HUES6 (cell line): ENCODE measurements around the gene ZNF683.
"Not testable (repeated sequence)": the region's sequence is repeated elsewhere in the genome, so short reads cannot be mapped to it uniquely, and the experiment has no call there.

Experiments used
- H3K27ac ChIP-seq: 2 replicates; pipeline ENCODE4 v1.7.0; 2013; ENCODE audit warnings: low read depth, mild to moderate bottlenecking, low read length, inconsistent platforms
- H3K27me3 ChIP-seq: 2 replicates; pipeline ENCODE4 v1.6.1; 2013; ENCODE audit warnings: low read length; ENCODE audit not compliant: control insufficient read depth, insufficient read depth
- H3K36me3 ChIP-seq: 2 replicates; pipeline ENCODE4 v1.6.1; 2013; ENCODE audit warnings: low read length; ENCODE audit not compliant: control insufficient read depth, insufficient read depth
- H3K4me1 ChIP-seq: 2 replicates; pipeline ENCODE4 v1.6.1; 2013; ENCODE audit warnings: low read length; ENCODE audit not compliant: control insufficient read depth, insufficient read depth
- H3K4me3 ChIP-seq: 2 replicates; pipeline ENCODE4 v1.5.1; 2013; ENCODE audit warnings: low read depth, low read length
- H3K9ac ChIP-seq: one replicate; pipeline ENCODE4 v1.6.1; 2013; ENCODE audit warnings: mild to moderate bottlenecking, low read length
- H3K9me3 ChIP-seq: 2 replicates; pipeline ENCODE4 v1.6.1; 2013; ENCODE audit warnings: low read depth, low read length; ENCODE audit not compliant: control insufficient read depth, insufficient read depth

The ZNF683 gene

GRCh38 chr1:26333312-26333711 is 39.2 kb downstream of the ZNF683 start:
- H3K27ac ChIP-seq, H3K9ac ChIP-seq, H3K4me3 ChIP-seq, H3K9me3 ChIP-seq: not testable (repeated sequence)
- H3K36me3 ChIP-seq = peaks cover 14% of the 10 kb centered on the region
- H3K27me3 ChIP-seq = peaks cover 11% of the 10 kb centered on the region; the same call in 1 of the 2 replicates
- peaks cover 27% of the 10 kb centered on the region for H3K4me1 ChIP-seq

DNA sequence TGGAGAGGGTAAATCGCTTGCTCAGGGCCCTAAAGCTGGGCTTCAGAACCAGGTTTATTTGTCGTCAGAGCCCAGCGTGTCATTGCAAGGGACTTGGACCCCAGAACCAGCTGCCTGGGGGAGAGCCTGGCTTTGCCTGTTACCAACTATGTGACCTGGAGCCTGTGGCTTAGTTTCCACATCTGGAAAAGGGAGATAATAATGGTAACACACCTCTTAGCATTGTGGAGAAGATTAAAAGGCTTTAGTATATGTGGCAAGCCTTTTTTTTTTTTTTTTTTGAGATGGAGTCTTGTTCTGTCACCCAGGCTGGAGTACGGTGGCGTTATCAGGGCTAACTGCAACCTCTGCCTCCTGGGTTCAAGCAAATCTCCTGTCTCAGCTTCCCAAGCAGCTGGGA is 42.3 kb downstream of the ZNF683 start:
- Histone ChIP-seq H3K9me3 (no peaks in the 10 kb centered on the region), H3K9ac (no peak overlapping the region), H3K4me3 (no peak overlapping the region), H3K4me1 (peaks cover 15% of the 10 kb centered on the region; the same call in 1 of the 2 replicates), H3K36me3 (peaks cover 24% of the 10 kb centered on the region), H3K27me3 (no peaks in the 10 kb centered on the region), H3K27ac (no peak overlapping the region)

DNA sequence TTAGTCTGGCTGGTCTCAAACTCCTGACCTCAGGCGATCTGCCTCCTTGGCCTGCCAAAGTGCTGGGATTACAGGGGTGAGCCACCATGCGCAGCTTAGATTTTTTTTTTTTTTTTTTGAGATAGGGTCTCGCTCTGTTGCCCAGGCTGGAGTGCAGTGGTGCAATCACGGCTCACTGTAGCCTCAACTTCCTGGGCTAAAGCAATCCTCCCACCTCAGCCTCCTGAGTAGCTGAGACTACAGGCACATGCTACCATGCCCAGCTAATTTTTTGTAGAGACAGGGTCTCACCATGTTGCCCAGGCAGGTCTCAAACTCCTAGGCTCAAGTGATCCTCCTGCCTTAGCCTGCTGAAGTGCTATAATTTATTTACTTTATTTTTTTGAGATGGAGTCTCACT is 43.2 kb downstream of the ZNF683 start:
- not testable (repeated sequence) for H3K9me3 ChIP-seq, H3K27ac ChIP-seq, H3K4me3 ChIP-seq, H3K27me3 ChIP-seq, H3K9ac ChIP-seq, H3K4me1 ChIP-seq
- H3K36me3 ChIP-seq = peaks cover 31% of the 10 kb centered on the region

DNA sequence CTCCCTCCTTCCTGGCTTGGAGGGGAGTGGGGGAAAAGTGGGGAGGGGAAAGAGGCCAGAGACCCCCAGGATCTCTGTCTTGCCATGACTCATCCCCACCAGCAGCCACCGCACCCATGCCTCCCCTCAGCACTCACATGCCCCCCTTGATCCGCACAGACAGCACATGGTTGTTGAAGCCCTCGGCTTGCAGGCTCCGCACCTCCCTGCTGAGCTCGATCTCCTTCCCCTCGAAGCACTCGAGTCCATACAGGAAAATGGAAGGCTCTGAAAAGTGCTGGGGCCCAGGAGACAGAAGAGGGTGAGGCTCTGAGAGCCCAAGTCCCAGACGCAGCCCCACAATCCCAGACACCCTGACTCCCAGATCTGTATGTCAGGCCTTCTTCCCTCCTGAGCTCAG is 44.0 kb downstream of the ZNF683 start:
- H3K4me3 ChIP-seq = no peak overlapping the region
- peaks cover 10% of the 10 kb centered on the region; the same call in 1 of the 2 replicates for H3K4me1 ChIP-seq
- H3K36me3 ChIP-seq = peaks cover 37% of the 10 kb centered on the region
- H3K9me3 ChIP-seq = no peaks in the 10 kb centered on the region
- H3K9ac ChIP-seq = no peak overlapping the region
- no peak overlapping the region for H3K27ac ChIP-seq
- H3K27me3 ChIP-seq = no peaks in the 10 kb centered on the region

DNA sequence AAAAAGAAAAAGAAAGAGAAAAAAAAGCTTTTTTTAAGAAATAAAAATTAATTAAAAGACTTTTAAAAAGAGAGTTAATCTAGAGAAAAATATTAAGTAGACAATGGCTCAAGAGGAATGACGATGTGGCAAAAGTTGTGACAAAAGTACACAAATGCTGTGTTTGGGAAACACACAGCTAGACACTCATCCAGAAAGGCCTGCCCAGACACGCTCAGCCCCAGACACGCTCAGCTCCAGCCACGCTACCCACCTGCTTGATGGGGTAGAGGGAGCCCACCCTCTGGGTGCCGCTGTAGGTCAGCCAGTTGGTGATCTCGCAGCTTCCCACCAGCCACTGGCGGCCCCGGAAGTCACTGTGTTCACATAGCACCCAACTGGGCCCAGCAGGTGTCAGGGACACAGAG is 44.6 kb downstream of the ZNF683 start:
- peaks cover 10% of the 10 kb centered on the region; the same call in 1 of the 2 replicates for H3K4me1 ChIP-seq
- no peaks in the 10 kb centered on the region for H3K9me3 ChIP-seq
- no peak overlapping the region for H3K4me3 ChIP-seq
- peaks cover 41% of the 10 kb centered on the region for H3K36me3 ChIP-seq
- H3K9ac ChIP-seq = no peak overlapping the region
- no peak overlapping the region for H3K27ac ChIP-seq
- H3K27me3 ChIP-seq = no peaks in the 10 kb centered on the region

GRCh38 chr1:26324550-26324949 is 48.0 kb downstream of the ZNF683 start:
- H3K4me3 ChIP-seq = no peak overlapping the region
- no peaks in the 10 kb centered on the region for H3K27me3 ChIP-seq
- H3K4me1 ChIP-seq = peaks cover 13% of the 10 kb centered on the region
- no peak overlapping the region for H3K27ac ChIP-seq
- peaks cover 44% of the 10 kb centered on the region for H3K36me3 ChIP-seq
- H3K9ac ChIP-seq = no peak overlapping the region
- H3K9me3 ChIP-seq = no peaks in the 10 kb centered on the region

GRCh38 chr1:26323382-26323781 is 49.2 kb downstream of the ZNF683 start:
- no peaks in the 10 kb centered on the region for H3K27me3 ChIP-seq
- no peak overlapping the region for H3K27ac ChIP-seq
- H3K4me3 ChIP-seq = no peak overlapping the region
- H3K4me1 ChIP-seq = peaks cover 10% of the 10 kb centered on the region
- H3K9me3 ChIP-seq = no peaks in the 10 kb centered on the region
- no peak overlapping the region for H3K9ac ChIP-seq
- H3K36me3 ChIP-seq = peaks cover 39% of the 10 kb centered on the region

GRCh38 chr1:26322042-26322331 is 50.6 kb downstream of the ZNF683 start:
- peaks cover 19% of the 10 kb centered on the region for H3K4me1 ChIP-seq
- no peaks in the 10 kb centered on the region for H3K27me3 ChIP-seq
- H3K27ac ChIP-seq = no peak overlapping the region
- H3K9ac ChIP-seq = no peak overlapping the region
- peaks cover 39% of the 10 kb centered on the region for H3K36me3 ChIP-seq
- H3K9me3 ChIP-seq = no peaks in the 10 kb centered on the region
- H3K4me3 ChIP-seq = no peak overlapping the region

- Histone ChIP-seq H3K27me3 (no peaks in the 10 kb centered on the region), H3K36me3 (peaks cover 35% of the 10 kb centered on the region), H3K9ac (no peak overlapping the region), H3K4me3 (no peak overlapping the region), H3K4me1 (peaks cover 19% of the 10 kb centered on the region), H3K27ac (no peak overlapping the region), H3K9me3 (no peaks in the 10 kb centered on the region)
Measured at GRCh38 chr1:26321315-26322041, 51.1 kb downstream of the ZNF683 start.

GRCh38 chr1:26320896-26321295 is 51.7 kb downstream of the ZNF683 start:
- H3K27me3 ChIP-seq = no peaks in the 10 kb centered on the region
- H3K4me1 ChIP-seq = peaks cover 19% of the 10 kb centered on the region
- peaks cover 35% of the 10 kb centered on the region for H3K36me3 ChIP-seq
- no peak overlapping the region for H3K27ac ChIP-seq
- H3K4me3 ChIP-seq = no peak overlapping the region
- H3K9me3 ChIP-seq = no peaks in the 10 kb centered on the region
- H3K9ac ChIP-seq = no peak overlapping the region

DNA sequence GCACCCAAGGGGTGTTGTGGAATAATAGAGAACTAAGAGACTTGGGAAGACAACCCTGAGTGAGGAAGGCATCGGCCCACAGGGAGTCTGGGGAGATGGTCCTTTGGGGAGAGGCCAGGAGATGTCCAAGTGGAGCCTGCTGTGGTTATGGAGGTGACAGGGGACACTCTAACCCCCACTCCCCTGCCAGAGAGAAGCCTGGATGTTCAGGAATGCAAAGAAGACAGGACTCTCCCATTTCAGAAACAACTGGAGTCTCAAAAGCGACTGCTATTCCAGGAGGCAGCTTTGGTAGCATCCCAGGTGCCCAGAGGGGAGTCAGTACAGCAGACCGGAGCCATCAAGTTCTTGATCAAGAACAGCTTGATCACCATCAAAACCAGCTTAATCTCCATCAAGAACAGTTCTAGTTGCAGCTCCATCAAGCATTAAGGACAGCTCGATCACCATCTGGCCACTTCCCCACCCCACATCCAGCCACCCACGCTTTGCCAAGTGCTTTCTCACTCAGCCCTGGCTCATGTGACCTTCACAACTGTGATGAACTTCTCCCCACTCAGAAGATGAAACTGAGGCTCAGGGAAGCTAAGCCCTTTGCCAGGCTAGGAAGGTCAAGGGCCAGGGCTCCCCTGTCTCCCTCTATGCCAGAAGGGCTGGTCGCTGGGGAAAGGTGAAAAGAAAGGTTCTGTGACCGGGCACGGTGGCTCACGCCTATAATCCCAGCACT is 54.0 kb downstream of the ZNF683 start:
- Histone ChIP-seq H3K27ac (no peak overlapping the region), H3K9ac (no peak overlapping the region), H3K4me3 (no peak overlapping the region), H3K27me3 (no peaks in the 10 kb centered on the region), H3K9me3 (no peaks in the 10 kb centered on the region), H3K36me3 (peaks cover 15% of the 10 kb centered on the region), H3K4me1 (peaks cover 24% of the 10 kb centered on the region)
